ENCODE measurements around the gene THPO.

THPO gene

DNA sequence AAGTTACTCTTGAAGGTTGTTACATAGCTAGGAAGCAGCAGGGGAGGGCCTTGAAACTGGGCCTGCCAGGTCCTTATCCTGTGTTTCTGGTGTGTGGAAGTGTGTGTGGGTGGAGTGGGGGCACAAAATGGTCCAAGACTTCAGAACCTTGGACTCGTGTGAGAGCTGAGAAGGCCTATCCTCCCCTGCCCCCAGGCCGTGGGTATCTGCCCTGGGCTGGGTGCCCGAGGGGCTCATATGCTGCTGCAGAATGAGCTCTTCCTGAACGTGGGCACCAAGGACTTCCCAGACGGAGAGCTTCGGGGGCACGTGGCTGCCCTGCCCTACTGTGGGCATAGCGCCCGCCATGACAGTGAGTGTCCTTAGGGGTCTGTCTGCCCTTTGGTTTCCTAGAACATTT is 6.3 kb upstream of the THPO start:
- no peak for DNase-seq

DNA sequence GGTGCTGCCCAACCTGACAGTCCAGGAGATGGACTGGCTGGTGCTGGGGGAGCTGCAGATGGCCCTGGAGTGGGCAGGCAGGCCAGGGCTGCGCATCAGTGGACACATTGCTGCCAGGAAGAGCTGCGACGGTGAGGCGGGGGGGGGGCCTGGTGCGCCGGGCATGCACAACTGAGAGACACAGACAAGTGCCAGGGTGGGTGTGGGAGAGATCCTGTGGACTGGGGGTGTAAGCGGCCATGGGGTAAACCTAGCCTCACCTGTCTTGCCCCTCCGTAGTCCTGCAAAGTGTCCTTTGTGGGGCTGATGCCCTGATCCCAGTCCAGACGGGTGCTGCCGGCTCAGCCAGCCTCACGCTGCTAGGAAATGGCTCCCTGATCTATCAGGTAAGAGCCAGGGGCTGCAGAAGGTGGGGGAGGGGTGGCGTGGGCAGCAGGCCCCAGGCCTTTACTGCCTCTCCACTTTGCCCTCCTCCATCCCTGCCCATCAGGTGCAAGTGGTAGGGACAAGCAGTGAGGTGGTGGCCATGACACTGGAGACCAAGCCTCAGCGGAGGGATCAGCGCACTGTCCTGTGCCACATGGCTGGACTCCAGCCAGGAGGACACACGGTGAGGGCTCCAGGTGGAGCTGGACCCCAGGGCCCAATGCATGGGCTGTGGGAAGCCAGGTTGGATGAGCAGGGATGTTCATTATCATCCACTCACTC is 5.2 kb upstream of the THPO start:
- DNase-seq, result no peak

- no peak for DNase-seq
Measured at GRCh38 chr3:184382326-184383032, 4.5 kb upstream of the THPO start.

GRCh38 chr3:184381261-184382224 is 3.5 kb upstream of the THPO start:
- DNase-seq, result no peak

DNA sequence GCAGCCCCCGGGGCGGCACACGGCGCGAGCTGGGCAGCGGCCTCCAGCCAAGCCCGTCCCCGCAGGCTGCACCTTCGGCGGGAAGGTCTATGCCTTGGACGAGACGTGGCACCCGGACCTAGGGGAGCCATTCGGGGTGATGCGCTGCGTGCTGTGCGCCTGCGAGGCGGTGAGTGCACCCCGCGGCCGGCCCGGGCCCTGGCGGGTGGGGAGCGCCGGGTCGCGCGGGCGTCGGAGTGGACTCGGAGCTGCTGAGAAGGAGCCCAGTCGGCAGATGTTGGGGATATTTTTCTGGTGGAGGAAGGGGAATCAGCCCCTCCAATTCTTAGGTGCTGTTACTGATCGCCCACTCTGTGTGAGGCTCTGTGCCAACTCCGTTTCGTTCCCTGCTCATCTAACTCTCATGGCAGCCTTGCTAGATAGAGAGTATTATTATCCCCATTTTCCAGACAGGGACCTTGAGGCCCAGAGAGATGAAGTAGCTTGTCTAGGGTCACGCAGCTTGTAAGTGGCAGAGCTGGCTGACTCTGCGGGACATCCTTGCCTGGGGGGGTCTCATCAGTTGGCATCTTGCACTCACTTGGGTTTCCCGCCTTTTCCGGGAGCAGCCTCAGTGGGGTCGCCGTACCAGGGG is 2.7 kb upstream of the THPO start:
- DNase-seq, result no peak

GRCh38 chr3:184380185-184380626 is 2.2 kb upstream of the THPO start:
- peak; percentile 79 for DNase-seq

DNA sequence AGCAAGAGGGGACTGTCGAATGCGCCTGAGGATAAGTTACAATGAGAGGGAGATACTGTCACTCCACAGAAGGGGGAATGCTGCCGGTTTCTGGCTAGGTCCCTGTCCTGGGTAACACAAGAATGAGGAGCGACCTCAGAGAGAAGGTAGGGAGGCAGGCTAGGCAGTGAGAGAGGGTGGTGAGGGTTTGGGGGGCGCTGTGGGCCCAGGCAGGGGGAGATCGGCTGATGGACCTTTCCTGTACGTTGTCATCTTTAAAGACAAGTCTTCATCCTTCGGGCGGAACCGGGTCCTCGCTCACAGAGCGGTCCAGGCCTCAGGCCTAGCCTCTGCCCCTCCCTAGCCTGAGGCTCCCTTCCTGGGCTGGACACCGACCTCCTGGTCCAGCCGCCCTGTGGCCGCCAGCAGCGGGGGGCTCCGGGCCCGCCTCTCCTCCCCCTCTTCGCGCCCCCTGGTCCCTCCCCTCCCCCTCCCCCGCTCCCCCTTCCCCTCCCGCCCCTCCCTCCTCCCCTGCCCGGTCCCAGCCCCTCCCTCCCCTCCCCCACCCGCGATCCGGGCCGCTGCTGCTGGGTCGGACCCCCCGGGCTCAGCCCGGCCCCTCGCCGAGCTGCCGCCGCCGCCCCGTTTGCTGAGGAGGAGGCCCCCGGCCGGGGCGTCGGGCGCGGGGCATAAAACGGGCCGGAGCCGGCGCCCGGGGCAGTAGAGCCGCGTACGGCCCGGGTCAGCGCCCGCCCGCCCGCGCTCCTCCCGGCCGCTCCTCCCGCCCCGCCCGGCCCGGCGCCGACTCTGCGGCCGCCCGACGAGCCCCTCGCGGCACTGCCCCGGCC is 1.6 kb upstream of the THPO start, which contains the start of gene CHRD:
TSS of gene CHRD (plus strand) at position 697 of the 827 bp plus-strand sequence. CDS start 265 bp downstream, outside the sequence.
- DNase-seq, result no peak

GRCh38 chr3:184378651-184379357 is 797 bp upstream of the THPO start:
- DNase-seq, result peak; percentile 45

GRCh38 chr3:184377374-184377773 is 633 bp downstream of the THPO start:
- no peak for DNase-seq

DNA sequence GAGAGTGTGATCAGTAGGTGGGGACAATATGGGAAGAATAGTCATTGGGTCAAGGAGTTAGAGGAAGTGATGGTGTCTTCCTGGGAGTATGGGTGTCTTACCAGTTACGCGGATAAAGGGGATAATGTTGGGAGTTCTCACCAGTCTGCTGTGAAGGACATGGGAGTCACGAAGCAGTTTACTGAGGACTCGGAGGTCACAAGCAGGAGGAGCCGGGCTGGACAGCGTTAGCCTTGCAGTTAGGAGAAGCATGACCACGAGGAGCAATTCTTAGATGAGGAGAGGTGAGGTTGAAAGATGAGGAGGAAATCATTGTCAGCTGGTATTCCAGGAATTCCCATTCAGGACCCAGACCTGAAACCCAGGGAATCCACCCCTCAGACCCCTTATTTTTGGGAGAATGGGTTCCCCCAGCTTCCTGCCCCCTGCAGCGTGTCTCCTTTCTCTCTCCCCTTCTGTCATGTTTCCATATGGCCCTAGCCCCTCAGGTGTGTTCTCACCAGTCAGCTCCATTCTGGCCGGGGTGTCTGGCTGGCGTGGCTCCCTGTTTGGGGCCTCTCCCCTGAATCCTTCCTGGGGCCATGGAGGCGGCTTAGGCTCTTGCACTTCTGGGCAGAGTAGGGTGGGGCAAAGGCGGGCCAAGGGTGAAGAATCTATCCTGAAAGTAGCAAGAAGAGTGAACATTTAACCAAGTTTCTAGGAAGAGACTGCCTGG is 2.1 kb downstream of the THPO start:
- no peak for DNase-seq

GRCh38 chr3:184373422-184373821 is 4.6 kb downstream of the THPO start:
- no peak for DNase-seq

- DNase-seq, result no peak
Measured at GRCh38 chr3:184372911-184373310, 5.1 kb downstream of the THPO start.

GRCh38 chr3:184372296-184372821 is 5.6 kb downstream of the THPO start:
- no peak for DNase-seq

- peak; percentile 95 for DNase-seq
Measured at GRCh38 chr3:184371570-184372018, 6.4 kb downstream of the THPO start.

DNA sequence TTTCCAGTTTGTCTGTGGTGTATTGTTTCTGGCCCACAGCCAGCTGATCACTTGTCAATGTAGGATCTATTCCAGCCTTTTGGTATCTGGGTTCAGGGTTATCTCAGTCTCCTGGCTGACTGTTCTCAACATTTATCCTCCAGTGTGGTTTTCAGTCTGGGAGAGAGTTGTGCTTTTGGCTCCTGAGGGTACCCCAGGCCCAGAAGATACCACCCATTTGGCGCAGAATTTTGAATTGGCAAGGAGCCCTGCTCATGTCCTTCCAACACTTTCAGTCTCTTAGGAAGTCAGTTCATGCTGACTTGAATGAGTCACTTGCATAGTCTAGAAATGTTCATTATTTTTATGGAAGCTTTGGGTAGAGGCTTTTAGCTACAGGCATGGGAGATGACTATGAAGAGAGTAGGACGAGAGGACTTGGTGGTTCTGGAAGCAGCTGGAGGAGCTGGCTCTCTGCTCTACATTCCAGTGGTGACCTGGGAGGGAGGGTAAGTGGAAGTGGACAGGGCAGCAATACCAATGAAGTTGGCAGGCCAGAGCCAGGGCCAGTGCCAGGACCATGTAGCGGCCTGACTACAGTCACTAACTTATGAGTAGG is 9.3 kb downstream of the THPO start:
- DNase-seq, result no peak

GRCh38 chr3:184368116-184368515 is 9.9 kb downstream of the THPO start:
- DNase-seq, result no peak

DNA sequence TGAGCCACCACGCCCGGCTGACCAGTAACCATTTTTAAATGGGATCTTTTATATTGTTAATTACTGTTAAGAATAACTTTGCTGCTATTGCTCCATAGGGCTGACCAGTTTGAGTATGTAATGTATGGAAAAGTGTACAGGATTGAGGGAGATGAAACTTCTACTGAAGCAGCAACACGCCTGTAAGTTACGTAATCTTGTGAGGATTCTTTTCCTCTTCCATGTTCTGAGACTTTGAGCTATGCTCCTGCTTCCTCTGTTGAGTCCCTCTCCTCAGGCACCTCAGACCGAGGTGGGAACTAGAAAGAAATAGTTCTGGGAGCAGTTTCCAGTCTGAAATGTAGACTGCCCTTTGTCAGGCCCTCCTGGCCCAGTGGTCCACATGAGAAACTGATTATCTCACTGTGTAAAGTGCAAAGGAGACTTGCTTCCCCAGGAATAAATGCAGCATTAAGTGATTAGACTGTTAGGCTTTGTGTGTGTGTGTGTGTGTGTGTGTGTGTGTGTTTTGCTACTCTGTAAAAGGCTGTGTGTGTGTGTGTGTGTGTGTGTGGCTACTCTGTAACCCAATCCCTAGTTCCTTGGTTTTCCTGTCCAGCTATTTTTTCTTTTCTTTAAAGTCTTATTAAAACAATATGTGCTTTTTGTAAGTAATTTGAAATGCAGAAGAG is 11.3 kb downstream of the THPO start:
- no peak for DNase-seq

GRCh38 chr3:184362668-184363546 is 15.1 kb downstream of the THPO start:
- peak; percentile 100 for DNase-seq
